Embryonic facial prominence (tissue), 1 donor: Measurements from ENCODE around the gene UCMA.

Source experiments
- DNase-seq: peaks from one replicate; pipeline ENCODE4 v3.0.0-alpha.2; 2016; ENCODE audit errors: extremely low spot score

The UCMA gene

DNA sequence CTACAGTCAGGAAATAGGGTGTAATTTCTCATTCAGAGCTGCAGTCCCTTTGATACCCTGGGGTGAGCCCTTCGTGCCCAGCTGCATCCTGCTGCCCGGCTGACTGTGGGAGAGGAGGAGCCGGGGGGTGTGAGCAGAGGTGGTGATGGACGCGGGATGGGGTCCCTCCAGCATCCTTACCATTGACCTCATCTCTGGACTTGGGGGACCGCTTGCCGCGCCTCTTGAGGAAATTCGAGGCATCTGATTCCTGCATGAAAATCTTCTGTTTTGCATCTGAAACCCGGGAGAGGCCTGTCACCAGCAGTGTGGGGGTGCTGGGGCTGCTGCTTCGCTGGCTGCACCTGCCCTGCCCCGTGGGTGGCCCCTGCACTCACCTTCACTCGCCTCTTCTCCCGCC is 816 bp downstream of the UCMA start:
- DNase-seq, result no peak

DNA sequence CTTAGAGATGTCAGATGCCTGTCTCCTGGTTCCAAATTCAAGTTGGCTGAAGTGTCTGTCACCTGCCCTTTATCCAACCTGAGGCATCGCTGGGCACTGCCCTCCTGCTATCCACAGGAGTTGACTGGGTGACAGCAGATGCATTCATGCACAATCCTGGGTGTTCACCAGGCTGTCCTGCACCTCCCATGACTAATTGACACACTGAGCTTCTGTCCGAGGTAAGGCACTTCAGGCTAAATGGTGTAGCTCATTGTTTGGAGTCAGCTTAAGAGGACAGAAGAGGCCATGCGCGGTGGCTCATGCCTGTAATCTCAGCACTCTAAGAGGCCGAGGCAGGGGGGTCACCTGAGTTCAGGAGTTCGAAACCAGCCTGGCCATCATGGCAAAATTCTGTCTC is 2.4 kb downstream of the UCMA start:
- no peak for DNase-seq

DNA sequence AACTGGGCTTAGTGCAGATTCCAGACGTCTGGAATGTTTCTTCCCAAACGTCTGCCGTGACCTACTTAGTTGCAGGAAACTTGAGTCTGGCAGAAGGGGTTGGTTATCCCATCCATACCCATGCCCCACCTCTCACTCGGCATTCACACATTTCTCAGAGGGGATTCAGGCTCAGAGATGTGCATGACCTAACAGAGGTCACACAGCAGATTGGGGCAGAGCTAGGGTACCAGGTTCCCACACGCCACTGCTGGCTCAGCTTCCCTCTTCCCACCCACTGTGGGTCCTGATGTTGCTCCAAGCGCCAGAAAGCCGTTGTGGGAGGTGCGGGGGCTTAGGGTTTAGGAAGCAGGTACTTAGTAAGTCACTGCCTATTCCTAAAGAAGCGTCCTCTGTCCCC is 3.0 kb downstream of the UCMA start:
- DNase-seq, result no peak

DNA sequence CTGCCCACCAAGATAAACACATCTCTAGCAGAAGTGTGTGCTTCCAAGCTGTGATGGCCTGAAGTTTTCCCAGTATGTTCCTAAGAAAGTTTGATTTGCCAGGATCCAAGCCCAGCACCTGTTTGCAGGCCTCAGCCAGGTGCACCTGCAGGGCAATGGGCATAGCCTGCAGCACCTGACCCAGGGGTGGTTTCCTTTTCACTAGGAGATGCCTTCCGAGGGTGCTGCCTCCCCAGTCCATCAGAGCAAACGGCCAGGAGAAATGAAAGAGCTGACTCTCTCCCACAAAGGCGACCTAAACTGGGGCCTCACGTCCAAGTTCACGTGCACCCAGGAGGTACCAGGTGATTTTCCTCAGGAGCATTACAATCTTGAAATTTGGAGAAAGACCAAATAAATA is 7.1 kb downstream of the UCMA start:
- DNase-seq, result no peak

DNA sequence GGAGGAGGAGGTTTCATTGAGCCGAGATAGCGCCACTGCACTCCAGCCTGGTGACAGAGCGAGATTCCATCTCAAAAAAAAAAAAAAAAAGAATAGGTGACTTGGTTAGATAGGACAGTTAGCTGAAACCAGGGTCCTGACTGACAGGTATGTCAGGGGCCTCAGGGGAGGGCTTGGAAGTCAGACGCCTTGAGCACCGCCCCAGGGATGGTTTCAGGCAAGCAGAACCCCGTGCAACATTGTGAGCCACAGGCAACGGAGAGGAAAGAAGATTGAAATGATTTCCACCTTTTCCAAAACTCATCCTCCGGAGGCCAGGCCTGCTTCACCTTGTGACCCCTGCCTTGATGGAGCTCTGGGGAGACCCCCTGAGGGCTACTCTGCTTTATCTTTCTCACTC is 8.6 kb downstream of the UCMA start:
- DNase-seq, result no peak

- no peak for DNase-seq
Measured at GRCh38 chr10:13224210-13224995, 9.8 kb downstream of the UCMA start.

GRCh38 chr10:13223241-13223640 is 10.9 kb downstream of the UCMA start:
- no peak for DNase-seq

- no peak for DNase-seq
Measured at GRCh38 chr10:13222566-13222965, 11.6 kb downstream of the UCMA start.

DNA sequence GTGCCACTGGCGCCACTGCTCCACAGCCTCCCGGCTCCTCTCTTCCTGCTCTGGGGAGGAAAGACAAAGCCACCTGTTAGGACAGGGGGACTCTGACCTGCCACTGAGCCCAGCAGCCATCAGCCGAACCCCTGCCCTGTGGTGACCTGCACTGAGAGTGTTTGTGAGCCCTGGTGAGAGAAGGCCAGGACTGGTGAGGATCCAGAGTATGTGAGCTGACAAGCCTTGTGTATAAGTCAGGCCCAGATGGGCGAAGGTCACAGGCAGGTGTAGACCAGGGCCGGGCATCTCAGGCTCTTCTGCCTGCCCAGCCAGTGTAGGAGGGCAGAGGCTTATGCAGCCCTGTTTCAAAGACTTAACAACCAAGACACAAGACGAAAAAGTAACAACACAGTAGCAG is 12.0 kb downstream of the UCMA start:
- no peak for DNase-seq

DNA sequence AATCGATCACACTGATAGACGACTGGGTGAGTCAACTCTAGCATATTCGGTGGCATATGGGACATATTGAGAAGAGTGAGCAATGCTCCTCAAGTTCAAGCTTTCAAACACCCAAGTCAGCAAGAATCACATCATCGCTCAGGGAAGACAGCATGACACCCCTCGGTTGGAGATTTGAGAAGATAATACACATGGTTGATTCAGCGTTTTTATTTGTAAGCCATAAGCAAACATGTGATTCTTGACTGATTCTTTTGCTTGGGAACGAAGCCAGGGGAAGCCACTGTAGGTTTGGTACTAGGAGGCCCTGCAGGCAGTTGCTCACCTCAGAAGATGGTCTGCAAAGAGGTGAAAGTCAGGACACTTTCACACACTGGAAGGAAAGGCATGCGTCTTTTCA is 12.6 kb downstream of the UCMA start:
- no peak for DNase-seq

GRCh38 chr10:13219685-13220670 is 14.2 kb downstream of the UCMA start:
- DNase-seq, result no peak

DNA sequence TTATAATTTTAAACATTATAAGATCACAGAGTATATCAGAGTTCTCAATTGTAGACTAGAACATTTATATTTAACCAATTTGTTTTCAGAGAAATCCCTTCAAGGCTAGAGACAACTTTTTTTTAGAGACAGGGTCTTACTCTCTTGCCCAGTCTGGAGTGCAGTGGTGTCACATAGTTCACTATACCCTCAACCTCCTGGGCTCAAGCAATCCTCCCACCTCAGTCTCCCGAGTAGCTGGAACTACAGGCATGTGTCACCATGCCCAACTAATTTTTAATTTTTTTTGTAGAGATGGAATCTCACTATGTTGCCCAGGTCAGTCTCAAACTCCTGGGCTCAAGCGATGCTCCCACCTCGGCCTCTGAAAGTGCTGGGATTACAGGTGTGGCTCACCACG is 15.3 kb downstream of the UCMA start:
- DNase-seq, result no peak

GRCh38 chr10:13213163-13213562 is 21.0 kb downstream of the UCMA start:
- DNase-seq, result no peak

GRCh38 chr10:13206546-13207443 is 27.4 kb downstream of the UCMA start:
- DNase-seq, result no peak

- DNase-seq, result no peak
Measured at GRCh38 chr10:13206091-13206490, 28.1 kb downstream of the UCMA start.

GRCh38 chr10:13201132-13201531 is 33.0 kb downstream of the UCMA start:
- no peak for DNase-seq

GRCh38 chr10:13195016-13195415 is 39.2 kb downstream of the UCMA start:
- no peak for DNase-seq

DNA sequence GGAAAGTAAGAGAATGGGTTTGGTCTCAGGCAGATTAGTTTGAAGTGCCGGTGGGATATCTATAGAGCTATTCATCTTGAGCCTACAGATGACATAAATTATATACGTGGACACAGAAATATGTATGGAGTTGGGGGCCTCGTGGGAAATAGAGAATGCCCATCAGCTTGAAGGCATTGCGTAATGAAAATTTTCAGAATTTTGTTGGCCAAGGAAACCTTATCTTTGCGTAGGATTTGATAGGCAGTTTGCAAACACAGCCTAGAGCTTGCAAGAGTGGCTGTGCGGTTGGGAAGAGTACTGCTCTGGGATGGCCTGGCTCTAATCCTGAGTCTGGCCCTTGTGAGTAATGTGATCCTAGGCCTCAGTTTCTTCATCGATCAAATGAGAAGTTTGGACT is 40.5 kb downstream of the UCMA start:
- no peak for DNase-seq

GRCh38 chr10:13191362-13191761 is 42.8 kb downstream of the UCMA start:
- DNase-seq, result no peak

- DNase-seq, result no peak
Measured at GRCh38 chr10:13190816-13191215, 43.4 kb downstream of the UCMA start.

DNA sequence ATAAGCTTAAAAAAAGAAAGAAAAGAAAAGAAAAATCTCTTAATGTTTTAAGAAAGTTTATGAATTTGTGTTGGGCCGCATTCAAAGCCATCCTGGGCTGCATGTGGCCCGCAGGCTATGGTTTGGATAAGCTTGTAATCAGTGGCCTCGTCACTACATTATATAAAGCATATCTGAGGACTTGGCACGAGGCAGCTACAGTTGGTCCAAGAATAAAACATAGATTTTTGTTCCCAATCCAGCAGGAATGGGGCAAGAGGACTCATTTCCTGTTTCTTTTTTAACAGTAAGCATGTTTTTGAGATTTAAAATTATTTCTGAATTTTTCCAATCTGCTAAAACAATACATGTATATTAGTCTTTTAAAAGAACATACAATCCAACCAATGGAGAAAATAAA is 44.2 kb downstream of the UCMA start:
- DNase-seq, result no peak

DNA sequence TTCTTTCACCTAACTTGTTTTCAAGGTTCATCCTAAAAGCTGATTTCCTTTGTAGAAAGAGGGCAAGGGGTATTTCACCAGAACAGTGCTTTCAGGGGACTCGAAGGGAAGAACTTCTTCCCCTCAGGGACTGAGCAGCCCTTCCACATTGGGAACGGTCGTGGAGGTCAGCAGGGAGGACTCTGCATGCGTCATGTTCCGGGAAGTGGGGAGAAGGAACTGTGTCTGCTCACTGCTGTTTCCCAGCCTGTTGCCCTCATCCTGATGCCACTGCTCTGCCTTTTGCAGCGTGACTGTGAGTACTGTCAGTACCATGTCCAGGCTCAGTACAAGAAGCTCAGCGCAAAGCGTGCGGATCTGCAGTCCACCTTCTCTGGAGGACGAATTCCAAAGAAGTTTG is 45.6 kb downstream of the UCMA start:
- no peak for DNase-seq
